IPS-11a (cell line): ENCODE measurements around the gene MACROH2A1.

Source experiments
- H3K4me3 ChIP-seq: one replicate; pipeline ENCODE4 v1.5.1; 2013; ENCODE audit warnings: low read depth, low read length, control low read depth

MACROH2A1 gene

GRCh38 chr5:135398855-135399793, at the start of gene MACROH2A1:
Gene MACROH2A1 (minus strand): TSS chr5:135399231. CDS start chr5:135389093, 10,138 bp downstream.
- peak within 1 kb of the TSS; percentile 47 for H3K4me3 ChIP-seq

GRCh38 chr5:135448071-135448739, 49.2 kb upstream of the MACROH2A1 start:
- H3K4me3 ChIP-seq, result no peak overlapping the region

GRCh38 chr5:135447298-135447929, 48.4 kb upstream of the MACROH2A1 start, which contains the start of gene DCANP1:
Gene DCANP1 (minus strand): TSS chr5:135447348. CDS start chr5:135447108, 240 bp downstream.
- H3K4me3 ChIP-seq, result no peak within 1 kb of the TSS

- H3K4me3 ChIP-seq, result no peak overlapping the region
Observed at GRCh38 chr5:135446615-135447014, 47.6 kb upstream of the MACROH2A1 start.

GRCh38 chr5:135446206-135446605, 47.2 kb upstream of the MACROH2A1 start:
- no peak overlapping the region for H3K4me3 ChIP-seq

GRCh38 chr5:135445306-135445985, 46.4 kb upstream of the MACROH2A1 start:
- no peak overlapping the region for H3K4me3 ChIP-seq

GRCh38 chr5:135444881-135445280, 45.9 kb upstream of the MACROH2A1 start:
- no peak overlapping the region for H3K4me3 ChIP-seq

- no peak overlapping the region for H3K4me3 ChIP-seq
Observed at GRCh38 chr5:135444360-135444759, 45.3 kb upstream of the MACROH2A1 start.

GRCh38 chr5:135443161-135443960, 44.3 kb upstream of the MACROH2A1 start:
- H3K4me3 ChIP-seq, result no peak overlapping the region

- H3K4me3 ChIP-seq, result no peak overlapping the region
Observed at GRCh38 chr5:135442431-135443160, 43.6 kb upstream of the MACROH2A1 start.

GRCh38 chr5:135441919-135442318, 42.9 kb upstream of the MACROH2A1 start:
- H3K4me3 ChIP-seq, result no peak overlapping the region

GRCh38 chr5:135441350-135441831, 42.4 kb upstream of the MACROH2A1 start:
- no peak overlapping the region for H3K4me3 ChIP-seq

GRCh38 chr5:135440916-135441315, 41.9 kb upstream of the MACROH2A1 start:
- H3K4me3 ChIP-seq, result no peak overlapping the region

- no peak overlapping the region for H3K4me3 ChIP-seq
Observed at GRCh38 chr5:135439231-135440205, 40.5 kb upstream of the MACROH2A1 start.

GRCh38 chr5:135438636-135439221, 39.7 kb upstream of the MACROH2A1 start:
- H3K4me3 ChIP-seq, result no peak overlapping the region

- H3K4me3 ChIP-seq, result no peak overlapping the region
Observed at GRCh38 chr5:135437796-135438560, 38.9 kb upstream of the MACROH2A1 start.

- H3K4me3 ChIP-seq, result no peak overlapping the region
Observed at GRCh38 chr5:135437422-135437795, 38.4 kb upstream of the MACROH2A1 start.
